GM10248 (cell line): ENCODE measurements around the gene IL22RA2.

Source experiments
- CTCF ChIA-PET: fragments of 300-600 bp; sonication (Branson Sonifier 250); formaldehyde crosslinking; extraction: SDS; loops from one replicate; lab custom pipeline; 2021; ENCODE audit warnings: antibody characterized with exemption; lab: Yijun Ruan, JAX
- POLR2A ChIA-PET: fragments of 350-650 bp; sonication (Branson Sonifier 250); formaldehyde crosslinking; extraction: SDS; loops from one replicate; lab custom pipeline; 2020; ENCODE audit warnings: antibody characterized with exemption; lab: Yijun Ruan, JAX
- DNase-seq: peaks from one replicate; pipeline ENCODE4 v3.0.0; 2012; ENCODE audit errors: extremely low spot score
- TF ChIP-seq, protein P1 (sequence below): IDR thresholded peaks from 2 replicates; pipeline ENCODE4 v1.5.1; 2012; ENCODE audit warnings: mild to moderate bottlenecking, low read depth; ENCODE audit errors: extremely low read depth, missing control alignments, control extremely low read depth

IL22RA2 gene, protein sequence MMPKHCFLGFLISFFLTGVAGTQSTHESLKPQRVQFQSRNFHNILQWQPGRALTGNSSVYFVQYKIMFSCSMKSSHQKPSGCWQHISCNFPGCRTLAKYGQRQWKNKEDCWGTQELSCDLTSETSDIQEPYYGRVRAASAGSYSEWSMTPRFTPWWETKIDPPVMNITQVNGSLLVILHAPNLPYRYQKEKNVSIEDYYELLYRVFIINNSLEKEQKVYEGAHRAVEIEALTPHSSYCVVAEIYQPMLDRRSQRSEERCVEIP

DNA sequence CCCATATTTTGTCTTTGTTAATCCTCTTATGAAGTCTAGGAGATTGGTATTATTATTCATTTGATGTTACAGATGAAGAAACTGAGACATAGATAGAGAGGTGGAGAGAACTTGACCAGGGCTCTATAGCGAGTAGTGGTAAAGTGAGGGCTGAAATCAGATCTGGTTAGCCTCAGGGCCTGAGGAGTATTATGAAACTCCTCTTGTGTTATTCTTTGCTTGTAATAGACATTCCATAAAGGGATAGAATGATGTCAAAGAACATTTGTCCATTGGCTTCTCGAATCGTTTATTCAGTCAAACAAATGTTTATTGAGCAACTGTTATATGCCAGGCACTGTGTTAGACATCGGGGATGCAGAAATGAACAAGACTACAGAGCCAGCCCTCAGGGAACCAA is at the start of gene IL22RA2:
Gene IL22RA2, minus strand, starts transcription at position 144 of the 400 bp plus-strand sequence. CDS start 11,895 bp downstream, outside the sequence.
- CTCF ChIA-PET, result interaction anchor here (0.9 kb wide), 1 partner anchor 54 kb away, joined by 3 read pairs; no protein-coding TSS in a partner anchor
- POLR2A ChIA-PET, result interaction anchor here (0.6 kb wide), 1 partner anchor 127 kb away, joined by 4 read pairs; no protein-coding TSS in a partner anchor
- TF ChIP-seq, protein P1, sequence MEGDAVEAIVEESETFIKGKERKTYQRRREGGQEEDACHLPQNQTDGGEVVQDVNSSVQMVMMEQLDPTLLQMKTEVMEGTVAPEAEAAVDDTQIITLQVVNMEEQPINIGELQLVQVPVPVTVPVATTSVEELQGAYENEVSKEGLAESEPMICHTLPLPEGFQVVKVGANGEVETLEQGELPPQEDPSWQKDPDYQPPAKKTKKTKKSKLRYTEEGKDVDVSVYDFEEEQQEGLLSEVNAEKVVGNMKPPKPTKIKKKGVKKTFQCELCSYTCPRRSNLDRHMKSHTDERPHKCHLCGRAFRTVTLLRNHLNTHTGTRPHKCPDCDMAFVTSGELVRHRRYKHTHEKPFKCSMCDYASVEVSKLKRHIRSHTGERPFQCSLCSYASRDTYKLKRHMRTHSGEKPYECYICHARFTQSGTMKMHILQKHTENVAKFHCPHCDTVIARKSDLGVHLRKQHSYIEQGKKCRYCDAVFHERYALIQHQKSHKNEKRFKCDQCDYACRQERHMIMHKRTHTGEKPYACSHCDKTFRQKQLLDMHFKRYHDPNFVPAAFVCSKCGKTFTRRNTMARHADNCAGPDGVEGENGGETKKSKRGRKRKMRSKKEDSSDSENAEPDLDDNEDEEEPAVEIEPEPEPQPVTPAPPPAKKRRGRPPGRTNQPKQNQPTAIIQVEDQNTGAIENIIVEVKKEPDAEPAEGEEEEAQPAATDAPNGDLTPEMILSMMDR, result no peak
- no peak for DNase-seq

DNA sequence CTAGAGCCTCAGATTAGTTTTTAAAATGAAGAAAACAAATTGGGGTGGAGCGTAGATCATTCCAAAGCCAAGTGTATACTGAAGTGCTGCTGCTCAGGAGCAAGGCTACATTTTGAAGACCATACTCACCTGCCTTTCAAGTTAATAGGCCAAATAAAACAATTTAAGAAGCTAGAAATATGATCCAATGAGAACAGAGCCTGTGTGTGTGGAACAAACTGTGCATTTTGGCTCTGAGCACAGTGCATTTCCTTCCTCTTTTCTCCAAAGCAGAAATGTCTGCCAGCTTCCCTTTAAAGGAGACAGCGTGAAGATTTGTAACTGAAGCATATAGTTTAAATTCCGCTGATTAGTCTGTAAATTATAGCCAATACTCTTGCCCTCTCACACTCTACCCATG is 48.9 kb upstream of the IL22RA2 start:
- DNase-seq, result no peak
- ChIA-PET POLR2A (no interaction called here), CTCF (interaction anchor here (0.9 to 2.9 kb wide), 7 partner anchors 11 to 145 kb away, joined by 3 to 19 read pairs (median 8); no protein-coding TSS in a partner anchor)
- TF ChIP-seq, protein P1, result no peak

DNA sequence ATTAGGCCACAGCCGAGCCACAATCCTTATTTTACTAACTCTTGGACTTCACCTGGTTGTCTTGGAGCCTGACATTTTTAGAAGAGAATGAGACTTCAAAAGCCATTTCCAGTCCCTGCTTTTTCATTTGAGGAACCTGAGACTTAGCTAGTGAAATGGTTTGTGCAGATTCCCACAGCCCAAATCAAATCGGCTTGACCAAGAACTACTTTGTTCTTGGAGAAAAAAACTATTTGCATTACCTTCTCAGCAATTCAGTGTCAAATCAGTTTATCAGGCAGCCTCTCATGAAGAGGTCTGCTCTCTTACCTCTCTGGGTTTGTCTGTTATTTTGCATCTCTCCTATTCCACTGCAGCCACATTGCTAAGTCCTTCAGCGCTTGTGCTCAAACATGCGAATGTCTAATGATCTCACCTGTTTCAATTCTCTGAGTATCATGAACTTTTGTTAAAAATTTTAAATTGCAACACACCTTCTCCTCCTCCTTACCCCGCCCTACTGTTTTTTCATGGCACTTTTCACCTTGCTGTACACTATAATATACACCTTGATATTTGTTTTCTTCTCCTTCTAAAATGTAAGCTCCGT is 46.3 kb upstream of the IL22RA2 start:
- POLR2A ChIA-PET, result no interaction called here
- TF ChIP-seq, protein P1, result no peak

DNA sequence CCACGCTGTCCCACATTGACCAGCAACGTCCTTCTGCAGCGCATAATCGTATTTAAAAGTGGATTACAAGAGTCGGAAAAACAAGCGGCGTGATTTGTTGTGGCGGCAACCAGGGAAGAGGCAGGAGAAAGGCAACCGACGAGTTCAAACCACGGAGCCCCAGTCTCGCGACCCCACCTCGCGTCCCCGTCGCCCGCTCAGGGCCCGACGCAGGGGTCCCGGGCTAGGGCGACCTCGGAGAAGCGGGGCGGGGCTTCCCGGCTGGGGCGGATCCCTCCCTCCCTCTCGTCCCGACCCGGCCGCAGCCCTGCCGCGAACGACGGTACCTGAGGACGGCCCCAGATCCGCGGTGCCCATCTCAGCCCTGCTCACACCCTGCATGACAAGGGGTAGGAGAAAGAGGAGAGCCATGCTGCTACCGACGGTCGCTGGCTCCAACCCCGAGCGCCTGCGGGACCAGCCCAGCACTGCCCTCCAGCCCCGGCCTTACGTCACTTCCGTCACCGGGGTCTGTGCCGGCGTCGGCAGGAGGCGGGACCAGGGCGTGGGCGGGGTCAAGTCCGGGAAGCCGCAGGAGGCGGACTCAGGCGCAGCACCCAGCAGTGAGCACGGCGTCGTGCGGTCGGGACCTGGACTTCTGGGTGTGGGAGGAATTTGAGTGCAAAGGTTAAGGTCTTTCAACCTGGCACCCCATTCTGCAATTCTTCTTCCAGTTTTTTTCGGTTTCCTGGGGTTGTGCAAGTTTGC is 45.6 kb upstream of the IL22RA2 start, which contains the start of gene IFNGR1:
Gene IFNGR1, minus strand, starts transcription at position 469 of the 747 bp plus-strand sequence. Its CDS starts 58 bp downstream, at position 411.
- CTCF ChIA-PET, result interaction anchor here (1.2 to 1.3 kb wide), 3 partner anchors 125 to 142 kb away, joined by 3 to 4 read pairs (median 3); no protein-coding TSS in a partner anchor
- TF ChIP-seq, protein P1, result no peak
- DNase-seq, result peak; percentile 93
- POLR2A ChIA-PET, result no interaction called here

More for the DNA sequence above, 46.3 kb upstream of the IL22RA2 start:
- CTCF ChIA-PET, result interaction anchor here (1.0 to 1.3 kb wide), 3 partner anchors 53 to 143 kb away, joined by 3 read pairs; no protein-coding TSS in a partner anchor
- DNase-seq, result no peak

DNA sequence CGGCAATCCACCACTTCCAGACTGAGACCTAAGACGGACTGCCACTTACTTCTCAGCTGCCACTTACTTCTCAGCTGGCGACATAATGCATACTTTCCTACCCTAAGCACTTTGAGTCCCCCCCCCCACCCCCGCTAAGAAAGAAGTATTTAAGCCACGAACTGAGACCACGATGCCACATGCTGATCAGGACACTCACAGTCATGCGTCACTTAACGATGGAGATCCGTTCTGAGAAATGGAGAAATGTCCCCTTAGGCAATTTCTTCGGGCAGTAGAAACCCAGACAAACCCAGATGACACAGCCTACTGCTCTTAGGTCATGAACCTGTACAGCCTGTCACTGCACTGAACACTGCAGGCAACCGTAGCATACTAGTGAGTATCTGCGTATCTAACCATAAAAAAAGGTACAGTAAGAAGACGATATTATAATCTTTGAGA is 45.1 kb upstream of the IL22RA2 start:
- TF ChIP-seq, protein P1, result no peak
- DNase-seq, result peak; percentile 37
- ChIA-PET POLR2A (interaction anchor here (0.6 to 1.0 kb wide), 2 partner anchors 9 to 11 kb away, joined by 4 to 5 read pairs; no protein-coding TSS in a partner anchor), CTCF (interaction anchor here (1.3 to 1.8 kb wide), 5 partner anchors 19 to 142 kb away, joined by 3 to 8 read pairs (median 4); no protein-coding TSS in a partner anchor)
